Stimulated activated CD4-positive, alpha-beta T cell treated with anti-CD3 and anti-CD28 coated beads, TNF-alpha, amount 100 ng/mL, for 4 hours (primary cell): Measurements from ENCODE around the gene ZNF714.
"Not testable (repeated sequence)": the region's sequence is repeated elsewhere in the genome, so short reads cannot be mapped to it uniquely, and the experiment has no call there.

ENCODE experiments used
- DNase-seq, 3 experiments: peaks; one replicate each; pipeline ENCODE4 v3.0.0-alpha.2; 2020; ENCODE audit warnings: low read depth in 3 of 3

Gene ZNF714

DNA sequence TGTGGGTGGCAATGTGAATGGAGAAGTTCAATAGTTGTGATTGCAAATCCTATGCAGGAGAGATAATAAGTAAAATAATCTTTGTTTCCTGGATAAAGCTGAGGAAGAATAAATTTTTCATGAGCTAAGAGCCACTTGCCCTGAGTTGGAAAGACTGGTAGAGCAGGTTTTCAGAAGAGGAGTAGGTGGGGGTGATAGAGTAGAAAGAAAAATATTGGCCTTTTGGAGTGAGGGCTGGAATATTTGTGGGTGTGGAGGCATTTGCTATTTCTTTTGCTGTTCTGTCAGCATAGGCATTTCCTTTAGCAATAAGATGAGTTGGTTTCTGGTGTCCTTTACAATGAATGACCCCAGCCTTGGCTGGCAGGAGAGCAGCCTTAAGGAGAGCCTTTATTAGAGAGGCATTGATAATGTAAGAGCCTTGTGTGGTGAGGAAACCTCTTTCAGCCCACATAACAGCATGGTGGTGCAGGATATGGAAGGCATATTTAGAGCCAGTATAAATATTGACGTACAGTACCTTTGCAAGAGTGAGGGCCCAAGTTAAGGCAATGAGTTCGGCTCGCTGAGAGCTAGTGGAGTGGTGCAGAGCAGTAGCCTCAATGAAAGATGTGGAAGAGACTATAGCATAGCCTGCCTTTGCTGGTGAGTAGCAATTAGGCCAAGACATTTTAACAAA, 48.2 kb downstream of the ZNF714 start:
- no peak for DNase-seq

DNA sequence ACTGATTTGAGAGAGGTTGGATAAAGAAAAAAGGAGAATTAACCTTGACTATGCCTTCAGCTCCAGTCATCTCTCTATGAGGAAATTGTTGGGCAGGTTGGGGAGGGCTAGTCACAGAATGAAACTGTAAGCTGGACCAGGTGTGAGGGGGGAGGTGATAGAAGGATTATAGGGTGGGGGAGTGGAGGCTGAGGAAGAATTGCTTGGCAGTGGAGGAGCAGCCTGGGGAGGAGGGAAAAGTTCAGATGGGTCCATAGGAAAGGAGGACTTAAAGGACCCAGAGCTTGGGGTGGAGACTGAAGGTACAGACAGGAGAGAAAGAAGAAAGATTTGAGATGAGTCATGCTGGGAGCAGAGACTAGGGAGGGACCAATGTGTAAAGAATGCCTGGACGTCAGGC, 51.6 kb downstream of the ZNF714 start:
- DNase-seq, result no peak

DNA sequence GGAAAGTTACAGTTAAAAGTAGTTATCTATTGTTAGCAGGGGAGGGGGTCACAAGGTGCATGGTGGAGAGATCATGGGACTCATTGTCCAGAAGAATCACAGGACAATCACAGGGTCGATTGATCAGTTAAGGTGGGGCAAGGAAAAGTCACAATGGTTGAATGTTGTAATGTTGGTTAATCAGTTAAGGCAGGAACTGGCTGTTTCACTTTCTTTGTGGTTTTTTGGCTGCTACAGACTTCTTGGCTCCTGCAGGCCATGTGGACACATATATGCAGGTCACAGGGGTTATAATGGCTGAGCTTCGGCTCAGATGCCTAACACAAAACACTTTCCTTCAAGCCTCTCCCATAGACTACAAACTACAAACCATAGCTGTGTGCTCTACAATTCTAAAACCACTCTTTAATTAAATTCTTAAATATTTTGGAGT, 52.9 kb downstream of the ZNF714 start:
- no peak for DNase-seq

DNA sequence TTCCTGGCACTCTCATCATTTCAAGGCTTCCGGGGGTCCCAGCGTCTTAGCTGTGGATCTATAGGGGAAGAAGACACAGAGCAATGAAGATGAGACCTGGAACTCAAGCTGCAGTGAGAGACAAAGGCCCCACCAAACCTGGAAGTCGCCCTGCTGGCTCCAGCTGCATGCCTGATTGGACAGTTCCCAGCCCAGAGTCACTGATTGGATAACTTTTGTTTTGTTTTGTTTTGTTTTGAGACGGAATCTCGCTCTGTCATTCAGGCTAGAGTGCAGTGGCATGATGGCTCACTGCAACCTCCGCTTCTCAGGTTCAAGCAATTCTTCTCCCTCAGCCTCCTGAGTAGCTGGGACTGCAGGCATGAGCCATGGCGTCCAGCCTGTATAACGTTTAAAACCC, 53.4 kb downstream of the ZNF714 start:
- DNase-seq, result no peak

- DNase-seq, result no peak
Measured at GRCh38 chr19:21138130-21138529, 56.1 kb downstream of the ZNF714 start.

- DNase-seq, result not testable (repeated sequence)
Measured at GRCh38 chr19:21141006-21141405, 59.0 kb downstream of the ZNF714 start.

DNA sequence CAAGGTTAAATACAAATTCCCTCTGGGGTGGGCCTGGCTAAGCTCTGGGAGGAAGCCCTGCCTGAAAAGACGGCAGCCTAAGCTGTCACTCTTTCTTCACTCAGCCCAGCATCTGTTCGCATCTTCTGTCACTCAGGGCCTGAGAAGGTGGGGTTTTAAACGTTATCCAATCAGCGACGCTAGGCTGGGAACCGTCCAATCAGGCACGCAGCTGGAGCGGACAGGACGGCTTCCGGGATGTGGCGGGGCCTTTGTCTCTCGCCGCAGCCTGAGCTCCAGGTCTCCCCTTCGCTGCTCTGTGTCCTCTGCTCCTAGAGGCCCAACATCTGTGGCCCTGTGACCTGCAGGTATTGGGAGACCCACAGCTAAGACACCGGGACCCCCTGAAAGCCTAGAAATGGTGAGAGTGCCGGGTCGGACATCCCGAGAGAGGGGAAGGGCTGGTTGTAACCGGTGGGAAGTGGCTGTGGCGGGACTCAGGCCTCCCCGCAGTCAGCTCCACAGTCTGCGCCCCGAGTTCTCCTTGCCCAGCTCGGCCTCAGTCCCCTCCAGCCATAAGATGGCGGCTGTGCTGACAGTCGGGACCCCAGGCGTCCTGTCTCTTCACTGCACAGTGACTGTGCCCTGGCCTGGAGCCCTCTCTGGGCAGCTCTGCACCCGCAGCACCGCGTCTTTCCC, 59.9 kb downstream of the ZNF714 start, which contains the start of gene ZNF431:
Gene ZNF431, plus strand, starts transcription at position 254 of the 678 bp plus-strand sequence. Its CDS starts 144 bp downstream, at position 398.
- peak; percentile 65 to 77 (median 76) for DNase-seq

- no peak for DNase-seq
Measured at GRCh38 chr19:21143428-21143827, 61.4 kb downstream of the ZNF714 start.

- no peak for DNase-seq
Measured at GRCh38 chr19:21143854-21144253, 61.9 kb downstream of the ZNF714 start.

GRCh38 chr19:21147540-21147939, 65.5 kb downstream of the ZNF714 start:
- DNase-seq, result no peak

GRCh38 chr19:21148681-21149080, 66.7 kb downstream of the ZNF714 start:
- no peak for DNase-seq

DNA sequence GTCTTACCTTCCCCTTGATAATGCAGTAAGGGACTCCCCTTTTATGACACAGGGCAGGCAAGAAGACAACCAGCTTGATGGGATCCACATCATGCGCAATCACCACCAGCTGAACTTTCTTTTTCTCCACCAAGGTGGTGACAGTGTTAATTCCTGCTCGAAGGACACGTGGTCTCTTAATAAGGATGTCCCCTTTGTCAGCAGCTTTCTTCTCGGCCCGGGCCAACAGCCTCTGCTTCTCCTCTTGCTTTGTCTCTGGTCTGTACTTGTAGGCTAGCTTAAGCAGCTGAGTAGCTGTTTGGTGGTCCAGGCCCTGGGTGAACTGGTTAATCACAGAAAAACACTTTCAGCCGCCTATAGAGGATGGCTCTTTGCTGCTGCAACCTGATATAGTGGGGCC, 67.9 kb downstream of the ZNF714 start:
- no peak for DNase-seq

GRCh38 chr19:21151460-21151859, 69.5 kb downstream of the ZNF714 start:
- DNase-seq, result no peak

DNA sequence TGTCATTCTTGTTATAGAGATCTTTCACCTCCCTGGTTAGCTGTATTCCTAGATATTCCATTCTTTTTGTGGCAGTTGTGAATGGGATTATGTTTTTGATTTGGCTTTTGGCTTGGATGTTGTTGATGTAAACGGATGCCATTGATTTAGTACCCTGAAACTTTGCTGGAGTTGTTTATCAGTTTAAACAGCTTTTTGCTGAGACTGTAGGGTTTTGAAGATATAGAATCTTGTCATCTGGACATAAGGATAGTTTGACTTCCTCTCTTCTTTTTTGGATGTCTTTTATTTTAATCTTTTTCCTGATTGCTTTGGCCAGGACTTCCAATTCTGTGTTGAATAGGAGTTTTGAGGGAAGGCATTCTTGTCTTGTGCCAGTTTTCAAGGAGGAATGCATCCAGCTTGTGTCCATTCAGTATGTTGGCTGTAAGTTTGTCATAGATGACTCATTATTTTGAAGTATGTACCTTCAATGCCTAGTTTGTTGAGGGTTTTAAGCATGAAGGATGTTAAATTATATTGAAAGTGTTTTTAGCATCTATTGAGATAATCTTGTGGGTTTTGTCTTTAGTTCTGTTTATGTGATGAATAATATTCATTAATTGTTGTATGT, 76.6 kb downstream of the ZNF714 start:
- DNase-seq, result no peak

DNA sequence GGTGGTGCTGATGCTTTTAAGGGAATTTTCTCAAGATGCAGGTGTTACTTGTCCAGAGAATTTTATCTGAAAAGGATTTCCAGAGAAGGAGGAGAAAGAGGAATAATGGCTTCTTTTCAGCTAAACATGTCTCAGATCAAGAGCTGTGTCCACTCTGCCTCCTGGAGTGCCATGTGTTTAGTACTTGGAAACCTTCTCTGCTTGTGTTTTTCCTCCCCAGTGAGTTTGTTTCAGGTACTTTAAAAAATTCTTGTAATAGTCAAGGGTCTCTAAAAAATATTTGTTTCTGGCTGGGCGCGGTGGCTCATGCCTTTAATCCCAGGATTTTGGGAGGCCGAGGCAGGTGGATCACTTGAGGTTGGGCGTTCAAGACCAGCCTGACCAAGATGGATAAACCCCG, 82.5 kb downstream of the ZNF714 start:
- no peak for DNase-seq

DNA sequence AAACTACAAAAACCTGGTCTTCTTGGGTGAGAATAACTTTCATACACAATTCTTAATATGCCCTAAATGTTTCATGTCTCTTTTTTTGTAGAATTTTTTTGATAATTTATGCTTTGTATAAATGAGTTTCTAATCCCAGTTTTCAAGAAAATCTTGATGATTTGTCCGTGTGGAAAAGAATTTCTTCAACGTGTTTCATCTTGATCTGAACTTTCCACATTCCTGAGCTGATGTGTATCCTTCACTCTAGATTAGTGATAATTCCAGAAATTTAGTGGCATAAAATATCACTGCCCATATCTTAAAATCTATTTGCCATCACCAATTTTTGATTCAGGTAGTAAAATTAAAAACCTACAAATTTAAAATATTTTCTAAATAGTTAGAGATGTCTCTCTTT, 84.4 kb downstream of the ZNF714 start:
- no peak for DNase-seq
